SK-N-MC (cell line): ENCODE data around the gene CEP162.
"Not testable (repeated sequence)": the region's sequence is repeated elsewhere in the genome, so short reads cannot be mapped to it uniquely, and the experiment has no call there.

ENCODE experiments used
- EZH2 ChIP-seq: fragments of 200-600 bp; sonication (generic); IDR thresholded peaks from one replicate; pipeline ENCODE4 v1.6.1; 2017; ENCODE audit warnings: antibody characterized with exemption
- FOXP2 ChIP-seq: optimal IDR thresholded peaks from 2 replicates; pipeline ENCODE3; 2011; ENCODE audit warnings: mild to moderate bottlenecking, moderate library complexity; ENCODE audit not compliant: insufficient read depth; ENCODE audit errors: extremely low read length, control extremely low read depth
- POLR2AphosphoS5 ChIP-seq: IDR thresholded peaks from 2 replicates; pipeline ENCODE4 v1.6.1; 2012; ENCODE audit warnings: mild to moderate bottlenecking, low read depth, low read length, borderline replicate concordance

DNA sequence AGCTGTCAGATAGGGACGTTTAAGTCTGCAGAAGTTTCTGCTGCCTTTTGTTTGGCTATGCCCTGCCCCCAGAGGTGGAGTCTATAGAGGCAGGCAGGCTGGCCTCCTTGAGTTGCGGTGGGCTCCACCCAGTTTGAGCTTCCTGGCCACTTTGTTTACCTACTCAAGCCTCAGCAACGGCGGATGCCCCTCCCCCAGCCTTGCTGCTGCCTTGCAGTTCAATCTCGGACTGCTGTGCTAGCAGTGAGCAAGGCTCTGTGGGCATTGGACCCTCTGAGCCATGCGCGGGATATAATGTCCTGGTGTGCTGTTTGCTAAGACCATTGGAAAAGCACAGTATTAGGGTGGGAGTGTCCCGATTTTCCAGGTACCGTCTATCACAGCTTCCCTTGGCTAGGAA, 94.1 kb downstream of the CEP162 start:
- not testable (repeated sequence) for TF ChIP-seq EZH2, POLR2AphosphoS5, FOXP2
